GM23338 (cell line): ENCODE data around the gene ZDHHC13. TPM values are rescaled to one million over a fixed set of nuclear protein-coding genes. Genes with fewer than 3 reads are reported as not detected.

Experiments
- ATAC-seq: fragments of 200-7000 bp; cut with Tn5 transposase; 3 replicates; pipeline ENCODE4 v1.9.1; 2020
- DNase-seq: peaks from one replicate; pipeline ENCODE4 v3.0.0-alpha.2; 2015; ENCODE audit warnings: low spot score
- H2AFZ ChIP-seq: fragments of 200-600 bp; sonication (generic); 2 replicates; pipeline ENCODE4 v1.8.0; 2016; ENCODE audit warnings: antibody characterized with exemption, mild to moderate bottlenecking, moderate library complexity
- H3F3A ChIP-seq: fragments of 200-600 bp; sonication (generic); replicated peaks from 2 replicates; pipeline ENCODE4 v1.8.0; 2017; ENCODE audit warnings: antibody characterized with exemption, mixed run types, low read depth
- H3K27ac ChIP-seq: fragments of 200-600 bp; sonication (generic); 2 replicates; pipeline ENCODE4 v1.6.1; 2016; ENCODE audit warnings: low read depth
- H3K27me3 ChIP-seq: fragments of 200-600 bp; sonication (generic); 2 replicates; pipeline ENCODE4 v1.8.0; 2016; ENCODE audit warnings: mild to moderate bottlenecking, mixed run types, moderate library complexity; ENCODE audit not compliant: insufficient read depth
- H3K36me3 ChIP-seq: fragments of 200-600 bp; sonication (generic); 2 replicates; pipeline ENCODE4 v1.8.0; 2016; ENCODE audit warnings: mild to moderate bottlenecking; ENCODE audit not compliant: insufficient read depth
- H3K4me1 ChIP-seq: fragments of 200-600 bp; sonication (generic); 2 replicates; pipeline ENCODE4 v1.8.0; 2016; ENCODE audit warnings: mild to moderate bottlenecking, moderate library complexity; ENCODE audit not compliant: insufficient read depth
- H3K4me2 ChIP-seq: fragments of 200-600 bp; sonication (generic); 2 replicates; pipeline ENCODE4 v1.7.1; 2017; ENCODE audit warnings: mixed run types
- H3K4me3 ChIP-seq: fragments of 200-600 bp; sonication (generic); 2 replicates; pipeline ENCODE4 v1.6.1; 2016; ENCODE audit warnings: mixed run types
- H3K79me2 ChIP-seq: fragments of 200-600 bp; sonication (generic); replicated peaks from 2 replicates; pipeline ENCODE4 v1.8.0; 2017; ENCODE audit warnings: mild to moderate bottlenecking; ENCODE audit not compliant: insufficient read depth
- H3K9me2 ChIP-seq: fragments of 200-600 bp; sonication (generic); 2 replicates; pipeline ENCODE4 v1.8.0; 2017; ENCODE audit not compliant: insufficient read depth
- H4K20me1 ChIP-seq: fragments of 200-600 bp; sonication (generic); replicated peaks from 2 replicates; pipeline ENCODE4 v1.8.0; 2017; ENCODE audit warnings: mild to moderate bottlenecking; ENCODE audit not compliant: insufficient read depth
- H3K27ac Mint-ChIP-seq: 2 replicates; pipeline ENCODE4 v1.8.0; 2020; ENCODE audit warnings: inconsistent platforms, mild to moderate bottlenecking, moderate library complexity, mixed read lengths
- H3K27me3 Mint-ChIP-seq: 3 replicates; pipeline ENCODE4 v1.8.0; 2022; ENCODE audit warnings: low read depth, mild to moderate bottlenecking, moderate library complexity, mixed read lengths, inconsistent platforms; ENCODE audit not compliant: insufficient read depth, poor library complexity
- H3K36me3 Mint-ChIP-seq: 3 replicates; pipeline ENCODE4 v1.8.0; 2021; ENCODE audit warnings: low read depth, mild to moderate bottlenecking, inconsistent platforms, moderate library complexity, mixed read lengths
- H3K4me1 Mint-ChIP-seq: 3 replicates; pipeline ENCODE4 v1.8.0; 2020; ENCODE audit warnings: mild to moderate bottlenecking, inconsistent platforms, mixed read lengths
- H3K4me3 Mint-ChIP-seq: 3 replicates; pipeline ENCODE4 v1.8.0; 2021; ENCODE audit warnings: moderate library complexity, mild to moderate bottlenecking, inconsistent platforms, mixed read lengths
- H3K9me3 Mint-ChIP-seq: 3 replicates; pipeline ENCODE4 v1.8.0; 2020; ENCODE audit warnings: moderate library complexity, mild to moderate bottlenecking, inconsistent platforms, mixed read lengths
- CREB1 ChIP-seq: fragments of 250-450 bp; sonication (Bioruptor Pico); IDR thresholded peaks from 2 replicates; pipeline ENCODE4 v1.5.0; 2020; ENCODE audit warnings: low read depth, mild to moderate bottlenecking, moderate library complexity
- CTCF ChIP-seq, 2 experiments: fragments of 200-600 bp in 1 of 2; sonication (generic) in 1 of 2; conservative IDR thresholded peaks; 2 replicates each; pipeline versions ENCODE4 v1.5.1 to v1.6.1; 2016 to 2017; ENCODE audit warnings: antibody characterized with exemption in 2 of 2, low read depth in 2 of 2, mild to moderate bottlenecking in 2 of 2, moderate library complexity in 1 of 2
- JUNB ChIP-seq: IDR thresholded peaks from one replicate; pipeline ENCODE4 v1.6.1; 2016; ENCODE audit warnings: antibody characterized with exemption; ENCODE audit not compliant: unreplicated experiment
- NANOG ChIP-seq: IDR thresholded peaks from 2 replicates; pipeline ENCODE4 v1.6.1; 2016; ENCODE audit warnings: antibody characterized with exemption, borderline replicate concordance
- POLR2AphosphoS5 ChIP-seq: IDR thresholded peaks from 2 replicates; pipeline ENCODE4 v1.6.1; 2016; ENCODE audit warnings: antibody characterized with exemption, low read depth
- STAT1 ChIP-seq: IDR thresholded peaks from one replicate; pipeline ENCODE4 v1.6.1; 2016; ENCODE audit warnings: antibody characterized with exemption; ENCODE audit not compliant: unreplicated experiment
- ZNF114 ChIP-seq: fragments of 250-450 bp; sonication (Bioruptor Pico); IDR thresholded peaks from 2 replicates; pipeline ENCODE4 v1.5.0; 2020; ENCODE audit warnings: mild to moderate bottlenecking, moderate library complexity
- ZNF331 ChIP-seq: fragments of 250-450 bp; sonication (Bioruptor Pico); IDR thresholded peaks from 2 replicates; pipeline ENCODE4 v1.5.0; 2020; ENCODE audit warnings: low read depth, mild to moderate bottlenecking, moderate library complexity
- polyA plus RNA-seq: library from polyadenylated mRNA; unstranded; fragments of >200 nt; fragmentation: Nextera tagmentation; extraction: Ambion mirVana; gene quantifications from 2 replicates; pipeline ENCODE4 v1.2.1, GENCODE V29; 2016
- total RNA-seq: library from RNA; depleted of rRNA; stranded (reverse); fragments of >200 nt; shearing (Covaris generic); gene quantifications from 2 replicates; pipeline ENCODE4 v1.2.3, GENCODE V29; 2014
- TF ChIP-seq, protein P1 (sequence below): IDR thresholded peaks from 2 replicates; pipeline ENCODE4 v1.6.1; 2016; ENCODE audit warnings: antibody characterized with exemption
- TF ChIP-seq, protein P2 (sequence below): fragments of 250-450 bp; sonication (Bioruptor Pico); IDR thresholded peaks from 2 replicates; pipeline ENCODE4 v1.5.0; 2020; ENCODE audit warnings: mild to moderate bottlenecking, moderate library complexity

The ZDHHC13 gene
- total and polyA plus RNA-seq, 2 experiments from 2014 or later = 21.0 to 27.7 TPM

DNA sequence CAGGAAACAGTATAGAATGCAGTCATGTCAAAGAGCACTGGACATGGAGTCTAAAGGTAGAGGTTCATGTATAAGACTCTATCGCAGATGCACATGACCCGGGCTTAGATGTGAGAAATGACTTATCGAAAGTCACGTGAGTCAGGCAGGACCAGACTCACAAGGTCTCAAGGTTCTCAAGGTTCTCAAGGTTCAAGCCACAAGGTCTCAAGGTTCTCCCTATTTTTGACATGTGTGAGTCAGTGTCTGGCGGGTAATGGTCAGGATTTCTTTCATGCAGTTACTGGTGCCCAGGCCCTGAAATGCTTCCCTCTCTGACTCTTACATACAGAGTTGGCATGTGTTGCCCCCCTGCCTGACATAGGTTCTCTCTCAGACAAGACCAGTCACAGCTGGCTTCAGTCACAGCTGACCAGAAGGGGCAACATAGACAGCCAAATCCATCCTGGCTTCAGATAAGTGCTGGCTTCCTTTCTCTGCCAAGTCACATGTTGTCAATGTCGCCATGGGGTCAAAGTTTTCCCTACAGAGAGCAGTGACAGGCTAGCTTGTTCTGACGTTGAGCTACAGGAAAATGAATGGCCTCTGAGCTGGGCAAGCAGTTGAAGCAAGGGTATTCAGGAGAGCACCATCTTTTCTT lies 74.7 kb downstream of the ZDHHC13 start:
- Histone ChIP-seq H3K36me3 (no peaks in the 10 kb centered on the region), H3K79me2 (no peaks in the 10 kb centered on the region), H3K9me2 (peaks cover 3% of the 10 kb centered on the region; the same call in 1 of the 2 replicates), H2AFZ (no peak overlapping the region), H3K27me3 (no peaks in the 10 kb centered on the region), H3F3A (no peaks in the 10 kb centered on the region), H3K27ac (no peak overlapping the region), H3K4me2 (no peak overlapping the region), H4K20me1 (no peaks in the 10 kb centered on the region), H3K4me1 (no peaks in the 10 kb centered on the region), H3K4me3 (no peak overlapping the region)
- Mint-ChIP-seq H3K27ac (no peak overlapping the region), H3K36me3 (no peaks in the 10 kb centered on the region), H3K9me3 (no peaks in the 10 kb centered on the region), H3K4me3 (no peak overlapping the region), H3K27me3 (no peaks in the 10 kb centered on the region), H3K4me1 (peaks cover 6% of the 10 kb centered on the region; the same call in 2 of the 3 replicates)
- TF ChIP-seq STAT1 = no peak
- TF ChIP-seq JUNB = no peak
- TF ChIP-seq, protein P1, sequence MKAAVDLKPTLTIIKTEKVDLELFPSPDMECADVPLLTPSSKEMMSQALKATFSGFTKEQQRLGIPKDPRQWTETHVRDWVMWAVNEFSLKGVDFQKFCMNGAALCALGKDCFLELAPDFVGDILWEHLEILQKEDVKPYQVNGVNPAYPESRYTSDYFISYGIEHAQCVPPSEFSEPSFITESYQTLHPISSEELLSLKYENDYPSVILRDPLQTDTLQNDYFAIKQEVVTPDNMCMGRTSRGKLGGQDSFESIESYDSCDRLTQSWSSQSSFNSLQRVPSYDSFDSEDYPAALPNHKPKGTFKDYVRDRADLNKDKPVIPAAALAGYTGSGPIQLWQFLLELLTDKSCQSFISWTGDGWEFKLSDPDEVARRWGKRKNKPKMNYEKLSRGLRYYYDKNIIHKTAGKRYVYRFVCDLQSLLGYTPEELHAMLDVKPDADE = no peak
- no peak for TF ChIP-seq POLR2AphosphoS5
- no peak for TF ChIP-seq NANOG
- DNase-seq (no peak), ATAC-seq (no peak)

DNA sequence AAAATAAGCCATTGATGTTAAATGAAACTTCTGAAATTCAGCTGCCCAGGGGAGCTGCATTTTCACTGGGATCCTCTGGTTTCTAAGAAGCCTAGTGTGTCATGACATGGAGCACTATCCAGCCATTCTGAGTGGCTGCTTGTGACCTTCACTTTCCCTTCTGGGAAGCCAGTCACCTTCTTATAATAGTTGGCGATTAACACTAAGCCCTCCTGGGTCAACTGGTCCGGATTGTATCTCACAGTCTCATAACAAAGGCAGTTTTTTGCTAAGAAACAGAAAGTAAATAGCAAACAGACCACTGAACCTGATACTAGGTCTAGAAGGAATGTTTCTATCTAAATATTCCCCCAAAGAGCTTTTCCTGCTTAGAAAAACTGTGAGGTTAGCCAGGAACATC lies 76.9 kb downstream of the ZDHHC13 start:
- Histone ChIP-seq H3F3A (no peaks in the 10 kb centered on the region), H3K4me1 (no peaks in the 10 kb centered on the region), H3K79me2 (no peaks in the 10 kb centered on the region), H3K27me3 (no peaks in the 10 kb centered on the region), H3K4me2 (no peak overlapping the region), H2AFZ (no peak overlapping the region), H3K4me3 (no peak overlapping the region), H3K27ac (no peak overlapping the region), H3K9me2 (no peaks in the 10 kb centered on the region), H4K20me1 (no peaks in the 10 kb centered on the region), H3K36me3 (no peaks in the 10 kb centered on the region)
- Mint-ChIP-seq H3K4me1 (peaks cover 2% of the 10 kb centered on the region; the same call in 1 of the 3 replicates), H3K36me3 (no peaks in the 10 kb centered on the region), H3K4me3 (no peak overlapping the region), H3K27me3 (no peaks in the 10 kb centered on the region), H3K27ac (no peak overlapping the region), H3K9me3 (no peaks in the 10 kb centered on the region)
- DNase-seq (no peak), ATAC-seq (no peak)
- TF ChIP-seq CTCF (conservative IDR thresholded peaks at IDR 0.05; ENCODE audit: low read depth in 2 of 2) (no peak), ZNF331 (no peak), ZNF114 (CRISPR knock-in tag) (no peak), JUNB (no peak), POLR2AphosphoS5 (no peak), CREB1 (no peak)
- TF ChIP-seq, protein P1 = no peak
- TF ChIP-seq, protein P2, sequence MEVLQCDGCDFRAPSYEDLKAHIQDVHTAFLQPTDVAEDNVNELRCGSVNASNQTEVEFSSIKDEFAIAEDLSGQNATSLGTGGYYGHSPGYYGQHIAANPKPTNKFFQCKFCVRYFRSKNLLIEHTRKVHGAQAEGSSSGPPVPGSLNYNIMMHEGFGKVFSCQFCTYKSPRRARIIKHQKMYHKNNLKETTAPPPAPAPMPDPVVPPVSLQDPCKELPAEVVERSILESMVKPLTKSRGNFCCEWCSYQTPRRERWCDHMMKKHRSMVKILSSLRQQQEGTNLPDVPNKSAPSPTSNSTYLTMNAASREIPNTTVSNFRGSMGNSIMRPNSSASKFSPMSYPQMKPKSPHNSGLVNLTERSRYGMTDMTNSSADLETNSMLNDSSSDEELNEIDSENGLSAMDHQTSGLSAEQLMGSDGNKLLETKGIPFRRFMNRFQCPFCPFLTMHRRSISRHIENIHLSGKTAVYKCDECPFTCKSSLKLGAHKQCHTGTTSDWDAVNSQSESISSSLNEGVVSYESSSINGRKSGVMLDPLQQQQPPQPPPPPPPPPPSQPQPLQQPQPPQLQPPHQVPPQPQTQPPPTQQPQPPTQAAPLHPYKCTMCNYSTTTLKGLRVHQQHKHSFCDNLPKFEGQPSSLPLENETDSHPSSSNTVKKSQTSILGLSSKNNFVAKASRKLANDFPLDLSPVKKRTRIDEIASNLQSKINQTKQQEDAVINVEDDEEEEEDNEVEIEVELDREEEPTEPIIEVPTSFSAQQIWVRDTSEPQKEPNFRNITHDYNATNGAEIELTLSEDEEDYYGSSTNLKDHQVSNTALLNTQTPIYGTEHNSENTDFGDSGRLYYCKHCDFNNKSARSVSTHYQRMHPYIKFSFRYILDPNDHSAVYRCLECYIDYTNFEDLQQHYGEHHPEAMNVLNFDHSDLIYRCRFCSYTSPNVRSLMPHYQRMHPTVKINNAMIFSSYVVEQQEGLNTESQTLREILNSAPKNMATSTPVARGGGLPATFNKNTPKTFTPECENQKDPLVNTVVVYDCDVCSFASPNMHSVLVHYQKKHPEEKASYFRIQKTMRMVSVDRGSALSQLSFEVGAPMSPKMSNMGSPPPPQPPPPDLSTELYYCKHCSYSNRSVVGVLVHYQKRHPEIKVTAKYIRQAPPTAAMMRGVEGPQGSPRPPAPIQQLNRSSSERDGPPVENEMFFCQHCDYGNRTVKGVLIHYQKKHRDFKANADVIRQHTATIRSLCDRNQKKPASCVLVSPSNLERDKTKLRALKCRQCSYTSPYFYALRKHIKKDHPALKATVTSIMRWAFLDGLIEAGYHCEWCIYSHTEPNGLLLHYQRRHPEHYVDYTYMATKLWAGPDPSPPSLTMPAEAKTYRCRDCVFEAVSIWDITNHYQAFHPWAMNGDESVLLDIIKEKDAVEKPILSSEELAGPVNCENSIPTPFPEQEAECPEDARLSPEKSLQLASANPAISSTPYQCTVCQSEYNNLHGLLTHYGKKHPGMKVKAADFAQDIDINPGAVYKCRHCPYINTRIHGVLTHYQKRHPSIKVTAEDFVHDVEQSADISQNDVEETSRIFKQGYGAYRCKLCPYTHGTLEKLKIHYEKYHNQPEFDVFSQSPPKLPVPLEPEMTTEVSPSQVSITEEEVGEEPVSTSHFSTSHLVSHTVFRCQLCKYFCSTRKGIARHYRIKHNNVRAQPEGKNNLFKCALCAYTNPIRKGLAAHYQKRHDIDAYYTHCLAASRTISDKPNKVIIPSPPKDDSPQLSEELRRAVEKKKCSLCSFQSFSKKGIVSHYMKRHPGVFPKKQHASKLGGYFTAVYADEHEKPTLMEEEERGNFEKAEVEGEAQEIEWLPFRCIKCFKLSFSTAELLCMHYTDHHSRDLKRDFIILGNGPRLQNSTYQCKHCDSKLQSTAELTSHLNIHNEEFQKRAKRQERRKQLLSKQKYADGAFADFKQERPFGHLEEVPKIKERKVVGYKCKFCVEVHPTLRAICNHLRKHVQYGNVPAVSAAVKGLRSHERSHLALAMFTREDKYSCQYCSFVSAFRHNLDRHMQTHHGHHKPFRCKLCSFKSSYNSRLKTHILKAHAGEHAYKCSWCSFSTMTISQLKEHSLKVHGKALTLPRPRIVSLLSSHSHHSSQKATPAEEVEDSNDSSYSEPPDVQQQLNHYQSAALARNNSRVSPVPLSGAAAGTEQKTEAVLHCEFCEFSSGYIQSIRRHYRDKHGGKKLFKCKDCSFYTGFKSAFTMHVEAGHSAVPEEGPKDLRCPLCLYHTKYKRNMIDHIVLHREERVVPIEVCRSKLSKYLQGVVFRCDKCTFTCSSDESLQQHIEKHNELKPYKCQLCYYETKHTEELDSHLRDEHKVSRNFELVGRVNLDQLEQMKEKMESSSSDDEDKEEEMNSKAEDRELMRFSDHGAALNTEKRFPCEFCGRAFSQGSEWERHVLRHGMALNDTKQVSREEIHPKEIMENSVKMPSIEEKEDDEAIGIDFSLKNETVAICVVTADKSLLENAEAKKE (CRISPR knock-in tag) = no peak
